ENCODE data around the gene BEST2.
"Not testable (repeated sequence)": the region's sequence is repeated elsewhere in the genome, so short reads cannot be mapped to it uniquely, and the experiment has no call there.

Gene BEST2

GRCh38 chr19:12751635-12752034 lies at the start of gene BEST2:
Gene BEST2 (plus strand): TSS chr19:12751791. CDS start chr19:12752593, 802 bp downstream.
- no peak for DNase-seq

- no peak for DNase-seq
These were observed 48.5 kb upstream of the BEST2 start for GRCh38 chr19:12703046-12703445.

- no peak for DNase-seq
These were observed 46.4 kb upstream of the BEST2 start for GRCh38 chr19:12705169-12705568.

GRCh38 chr19:12705654-12706331 lies 45.8 kb upstream of the BEST2 start:
- no peak for DNase-seq

GRCh38 chr19:12706332-12706718 lies 45.3 kb upstream of the BEST2 start:
- no peak for DNase-seq

GRCh38 chr19:12708641-12709040 lies 43.0 kb upstream of the BEST2 start:
- no peak for DNase-seq

- no peak for DNase-seq
These were observed 40.4 kb upstream of the BEST2 start for GRCh38 chr19:12711187-12711586.

- DNase-seq = peak in 1 of 2 donors; percentile 34
These were observed 39.5 kb upstream of the BEST2 start for GRCh38 chr19:12712077-12712476.

- not testable (repeated sequence) for DNase-seq
These were observed 38.3 kb upstream of the BEST2 start for GRCh38 chr19:12713304-12713703.

GRCh38 chr19:12715102-12715501 lies 36.5 kb upstream of the BEST2 start:
- DNase-seq = no peak

- DNase-seq = no peak
These were observed 35.7 kb upstream of the BEST2 start for GRCh38 chr19:12715929-12716328.

GRCh38 chr19:12720296-12720695 lies 31.3 kb upstream of the BEST2 start:
- DNase-seq = no peak

- no peak for DNase-seq
These were observed 30.5 kb upstream of the BEST2 start for GRCh38 chr19:12720851-12721655.

- DNase-seq = peak; percentile 53 to 67
These were observed 29.7 kb upstream of the BEST2 start for GRCh38 chr19:12721656-12722565.

- DNase-seq = peak; percentile 97
These were observed 28.8 kb upstream of the BEST2 start for GRCh38 chr19:12722566-12723380.

- DNase-seq = no peak
These were observed 28.3 kb upstream of the BEST2 start for GRCh38 chr19:12723381-12723640.

- peak; percentile 61 to 68 for DNase-seq
These were observed 27.8 kb upstream of the BEST2 start, which contains the start of gene TNPO2 for GRCh38 chr19:12723641-12724426. Gene TNPO2 (minus strand): TSS chr19:12723932. CDS start chr19:12720977, 2,955 bp downstream.

- DNase-seq = not testable (repeated sequence)
These were observed 26.0 kb upstream of the BEST2 start for GRCh38 chr19:12725612-12726011.

GRCh38 chr19:12726988-12727316 lies 24.6 kb upstream of the BEST2 start:
- no peak for DNase-seq

GRCh38 chr19:12727745-12728433 lies 23.7 kb upstream of the BEST2 start:
- DNase-seq = no peak

GRCh38 chr19:12730064-12730463 lies 21.5 kb upstream of the BEST2 start:
- no peak for DNase-seq

Measured in CD4-positive, alpha-beta T cell treated with Interleukin-1 beta for 1 hour (primary cell).